IPS DF 6.9 (cell line): ENCODE data around the gene EPN3.

Experiments used
- DNase-seq: peaks from one replicate; pipeline ENCODE4 v3.0.0-alpha.2; 2013; ENCODE audit warnings: low read depth, low spot score
- H3K27ac ChIP-seq: one replicate; pipeline ENCODE4 v1.5.1; 2013; ENCODE audit warnings: low read length, control low read depth
- H3K27me3 ChIP-seq: 2 replicates; pipeline ENCODE4 v1.6.1; 2013; ENCODE audit warnings: mild to moderate bottlenecking, low read length; ENCODE audit not compliant: control insufficient read depth, insufficient read depth
- H3K36me3 ChIP-seq: 2 replicates; pipeline ENCODE4 v1.6.1; 2013; ENCODE audit warnings: low read length; ENCODE audit not compliant: control insufficient read depth, insufficient read depth
- H3K4me1 ChIP-seq: 2 replicates; pipeline ENCODE4 v1.6.1; 2013; ENCODE audit warnings: low read length; ENCODE audit not compliant: control insufficient read depth, insufficient read depth
- H3K4me3 ChIP-seq: 2 replicates; pipeline ENCODE4 v1.5.1; 2013; ENCODE audit warnings: mild to moderate bottlenecking, low read length
- H3K9me3 ChIP-seq: 2 replicates; pipeline ENCODE4 v1.6.1; 2013; ENCODE audit warnings: low read length, inconsistent platforms; ENCODE audit not compliant: control insufficient read depth, insufficient read depth
- WGBS: extraction: QIAGEN DNeasy Blood & Tissue Kit; methylation state at CpG from one replicate; pipeline ENCODE4 v1.1.7; 2013; ENCODE audit warnings: mixed read lengths, missing lambda C conversion rate; ENCODE audit not compliant: insufficient read length, insufficient coverage; 5-methylcytosine and 5-hydroxymethylcytosine counted together

The EPN3 gene

DNA sequence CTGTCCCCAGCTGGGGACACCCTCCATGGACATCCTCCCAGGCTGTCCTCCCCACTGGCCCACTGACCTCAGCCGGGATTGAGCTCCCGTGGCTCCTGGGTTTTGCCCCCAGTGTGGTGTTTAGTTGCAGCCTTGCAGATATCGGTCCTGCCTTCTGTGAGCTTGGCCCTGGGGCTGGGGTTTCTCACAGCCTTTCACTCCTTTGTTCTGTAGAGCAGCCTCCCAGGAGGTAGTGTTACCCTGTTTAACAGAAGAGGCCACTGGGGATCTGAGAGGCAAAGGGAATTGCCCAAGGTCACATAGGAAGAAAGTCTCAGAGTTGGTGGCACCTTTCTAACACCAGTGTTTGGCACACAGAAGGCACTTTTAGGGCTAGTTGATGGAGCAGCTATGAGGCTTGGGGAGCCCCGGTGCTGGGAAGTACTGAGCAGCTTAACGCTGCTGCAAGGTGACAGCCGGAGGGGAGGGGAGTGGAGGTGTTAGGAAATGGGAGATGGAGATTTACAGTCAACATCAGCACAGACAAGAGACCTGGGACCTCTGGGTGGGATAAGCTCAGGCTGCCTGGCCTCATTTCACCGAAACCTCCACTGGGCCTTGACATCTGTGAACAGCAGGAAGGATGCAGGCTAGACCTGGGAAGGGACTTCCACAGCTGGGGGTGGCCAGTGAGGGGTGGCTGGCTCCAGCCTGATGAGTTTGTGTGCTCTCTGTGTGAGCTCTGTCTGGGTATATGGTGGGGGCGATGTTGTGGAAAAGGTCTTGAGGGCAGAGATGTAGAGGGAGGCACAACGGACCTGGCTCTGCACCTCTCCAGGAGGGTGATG lies 54.1 kb downstream of the EPN3 start:
- H3K9me3 ChIP-seq, result no peaks in the 10 kb centered on the region
- no peaks in the 10 kb centered on the region for H3K36me3 ChIP-seq
- no CpG with 5 or more reads among the region's 9 CpGs for WGBS
- no peak overlapping the region for H3K4me3 ChIP-seq
- no peak overlapping the region for H3K27ac ChIP-seq
- 0 out of 2 replicates have a peak, but pooled peaks cover 1% of the 10 kb centered on the region for H3K4me1 ChIP-seq
- no peaks in the 10 kb centered on the region for H3K27me3 ChIP-seq
- no peak for DNase-seq

DNA sequence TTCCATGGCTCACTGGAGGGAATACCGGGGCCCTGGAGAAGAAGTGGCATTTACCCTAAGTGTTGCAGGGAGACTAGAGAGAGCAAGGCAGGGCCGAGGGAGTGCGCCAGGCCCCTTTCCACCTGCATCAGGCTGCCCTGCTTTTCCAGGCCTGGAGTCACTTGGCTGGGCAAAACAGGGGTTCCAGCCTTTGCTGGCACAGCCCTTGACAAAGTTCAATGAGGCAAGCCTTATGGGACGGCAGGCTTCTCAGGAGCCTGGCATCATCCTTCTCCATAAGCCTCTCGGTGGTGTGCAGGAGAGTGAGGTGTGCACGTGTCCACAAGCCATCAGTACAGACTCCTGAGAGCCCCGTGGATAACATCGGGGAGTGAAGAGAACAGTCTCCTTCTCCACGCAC lies 55.0 kb downstream of the EPN3 start:
- no peaks in the 10 kb centered on the region for H3K27me3 ChIP-seq
- no peak overlapping the region for H3K4me3 ChIP-seq
- H3K36me3 ChIP-seq, result no peaks in the 10 kb centered on the region
- H3K4me1 ChIP-seq, result 0 out of 2 replicates have a peak, but pooled peaks cover 1% of the 10 kb centered on the region
- no peaks in the 10 kb centered on the region for H3K9me3 ChIP-seq
- no peak for DNase-seq
- no CpG with 5 or more reads among the region's 9 CpGs for WGBS
- H3K27ac ChIP-seq, result no peak overlapping the region

DNA sequence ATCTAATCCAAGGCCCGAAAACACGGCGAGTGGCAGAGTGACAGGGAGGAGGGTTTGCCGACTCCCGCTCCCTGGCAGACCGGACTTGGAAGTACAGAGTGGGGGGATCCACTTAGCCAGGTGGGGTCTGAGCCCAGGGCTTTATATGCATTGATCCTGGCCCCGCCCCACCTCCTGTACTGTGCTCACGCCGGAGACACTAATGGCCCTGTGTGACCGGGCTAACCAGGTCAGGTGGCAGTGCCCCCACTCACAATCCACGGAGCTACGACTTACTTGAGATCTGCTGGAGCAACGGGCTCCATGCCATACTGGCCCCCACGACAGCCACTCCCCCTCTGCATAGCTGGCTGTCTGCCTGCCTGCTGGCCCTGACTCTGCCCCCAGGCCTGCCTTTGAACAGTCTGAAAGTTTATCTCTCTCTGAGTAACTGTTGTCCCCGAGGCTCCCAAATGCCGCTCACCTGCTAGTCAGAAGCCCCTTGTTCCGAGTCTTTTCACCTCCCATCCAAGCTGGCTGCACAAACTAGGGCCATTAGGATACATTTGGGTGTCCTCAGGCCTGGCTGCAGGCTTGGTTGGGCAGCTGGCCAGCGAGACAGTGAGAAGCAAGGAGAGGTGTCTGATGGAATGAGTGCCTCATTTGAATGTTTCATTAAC lies 56.0 kb downstream of the EPN3 start:
- Histone ChIP-seq H3K27me3 (no peaks in the 10 kb centered on the region), H3K4me1 (0 out of 2 replicates have a peak, but pooled peaks cover 2% of the 10 kb centered on the region), H3K27ac (no peak overlapping the region), H3K36me3 (no peaks in the 10 kb centered on the region), H3K4me3 (no peak overlapping the region), H3K9me3 (no peaks in the 10 kb centered on the region)
- WGBS, result no CpG with 5 or more reads among the region's 18 CpGs
- DNase-seq, result no peak

DNA sequence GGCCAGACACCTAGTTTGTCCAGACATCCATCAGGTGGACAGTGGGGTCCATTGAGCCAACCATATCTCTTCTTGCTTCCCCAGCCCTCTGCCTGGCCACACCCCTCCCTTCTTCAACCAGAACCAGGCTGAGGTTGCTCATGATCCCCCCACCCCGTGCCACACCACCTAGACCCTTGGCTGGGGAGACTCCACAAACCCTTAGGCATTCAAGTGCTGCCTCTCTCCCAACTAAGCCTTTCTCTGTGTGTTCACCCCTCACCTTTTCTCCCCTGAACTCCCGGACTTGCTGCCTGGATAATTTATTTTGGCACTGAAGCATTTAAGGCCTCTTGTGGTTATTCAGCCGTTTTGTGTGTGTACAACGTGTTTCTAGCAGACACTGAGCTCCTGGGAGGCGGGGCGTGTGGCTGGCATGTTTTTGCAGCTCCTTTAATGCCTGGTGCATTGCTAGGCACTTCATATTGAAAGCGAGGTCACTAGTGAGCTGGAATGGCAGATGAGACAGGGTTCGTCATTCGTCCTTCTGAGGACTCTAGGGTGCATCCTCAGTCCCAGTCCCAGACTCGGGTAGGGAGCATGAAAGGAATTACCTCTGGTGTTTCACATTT lies 56.7 kb downstream of the EPN3 start:
- Histone ChIP-seq H3K27me3 (no peaks in the 10 kb centered on the region), H3K36me3 (no peaks in the 10 kb centered on the region), H3K27ac (no peak overlapping the region), H3K4me3 (no peak overlapping the region), H3K4me1 (0 out of 2 replicates have a peak, but pooled peaks cover 2% of the 10 kb centered on the region), H3K9me3 (no peaks in the 10 kb centered on the region)
- DNase-seq, result no peak
- WGBS, result no CpG with 5 or more reads among the region's 10 CpGs

DNA sequence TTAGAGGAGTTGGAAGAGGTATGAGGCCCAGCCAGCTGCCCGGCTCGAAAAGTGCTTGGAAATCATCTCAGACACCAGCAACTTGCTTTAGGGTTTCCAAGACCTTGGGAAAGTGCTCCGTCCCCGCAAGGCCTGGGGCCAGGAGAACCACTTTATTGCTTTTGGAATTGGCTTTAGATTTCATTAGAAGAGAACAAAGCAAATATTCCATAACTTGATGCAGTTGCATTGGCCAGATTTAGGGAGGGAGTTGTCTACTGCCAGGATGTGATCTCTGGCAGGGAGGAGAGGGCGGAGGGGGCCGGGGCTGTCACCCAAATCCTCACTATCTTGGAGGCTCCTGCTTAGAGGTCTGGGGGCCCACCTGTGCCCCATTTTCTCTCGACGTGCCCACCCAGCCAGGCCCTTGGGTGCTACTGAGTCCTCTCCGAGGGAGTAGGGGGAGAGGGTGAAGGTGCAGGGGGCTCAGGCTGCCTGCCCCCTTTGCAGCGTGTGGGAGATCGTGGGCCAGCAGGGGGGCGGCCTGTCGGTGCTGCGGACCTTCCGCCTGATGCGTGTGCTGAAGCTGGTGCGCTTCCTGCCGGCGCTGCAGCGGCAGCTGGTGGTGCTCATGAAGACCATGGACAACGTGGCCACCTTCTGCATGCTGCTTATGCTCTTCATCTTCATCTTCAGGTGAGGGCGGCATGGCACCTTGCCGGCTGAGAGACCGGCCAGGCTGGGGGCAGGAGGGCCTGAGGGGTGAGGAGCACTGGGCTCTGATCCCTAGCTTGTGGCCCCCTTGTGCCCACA lies 58.6 kb downstream of the EPN3 start:
- H3K9me3 ChIP-seq, result no peaks in the 10 kb centered on the region
- no peak overlapping the region for H3K4me3 ChIP-seq
- no peaks in the 10 kb centered on the region for H3K27me3 ChIP-seq
- no peak for DNase-seq
- H3K36me3 ChIP-seq, result no peaks in the 10 kb centered on the region
- WGBS, result no CpG with 5 or more reads among the region's 24 CpGs
- 0 out of 2 replicates have a peak, but pooled peaks cover 2% of the 10 kb centered on the region for H3K4me1 ChIP-seq
- no peak overlapping the region for H3K27ac ChIP-seq

DNA sequence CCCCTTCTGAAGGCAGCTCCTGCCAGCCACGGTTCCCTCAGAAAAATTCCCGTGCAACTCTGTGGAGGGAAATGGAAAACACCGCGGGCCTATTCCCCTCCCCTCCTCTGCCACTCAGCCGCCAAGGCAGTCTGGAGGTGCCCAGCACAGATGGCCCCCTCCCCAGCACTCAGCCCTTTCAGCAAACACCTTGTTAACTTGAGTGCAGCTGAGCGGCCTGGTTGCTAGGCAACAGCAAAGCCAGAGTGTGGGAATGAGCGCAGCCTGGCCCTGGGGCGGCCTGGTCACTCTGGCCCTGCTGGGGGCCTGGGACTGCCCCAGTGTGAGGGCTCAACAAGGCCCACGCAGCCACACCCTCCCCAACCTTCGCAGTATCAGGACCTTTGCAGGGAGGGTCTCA lies 60.8 kb downstream of the EPN3 start:
- H3K27ac ChIP-seq, result no peak overlapping the region
- no peaks in the 10 kb centered on the region for H3K36me3 ChIP-seq
- H3K4me3 ChIP-seq, result no peak overlapping the region
- WGBS, result no CpG with 5 or more reads among the region's 10 CpGs
- DNase-seq, result no peak
- no peaks in the 10 kb centered on the region for H3K27me3 ChIP-seq
- 0 out of 2 replicates have a peak, but pooled peaks cover 1% of the 10 kb centered on the region for H3K4me1 ChIP-seq
- no peaks in the 10 kb centered on the region for H3K9me3 ChIP-seq
